Measurements from ENCODE around the gene KIR2DL1.
"Not testable (repeated sequence)": the region's sequence is repeated elsewhere in the genome, so short reads cannot be mapped to it uniquely, and the experiment has no call there.

The KIR2DL1 gene

DNA sequence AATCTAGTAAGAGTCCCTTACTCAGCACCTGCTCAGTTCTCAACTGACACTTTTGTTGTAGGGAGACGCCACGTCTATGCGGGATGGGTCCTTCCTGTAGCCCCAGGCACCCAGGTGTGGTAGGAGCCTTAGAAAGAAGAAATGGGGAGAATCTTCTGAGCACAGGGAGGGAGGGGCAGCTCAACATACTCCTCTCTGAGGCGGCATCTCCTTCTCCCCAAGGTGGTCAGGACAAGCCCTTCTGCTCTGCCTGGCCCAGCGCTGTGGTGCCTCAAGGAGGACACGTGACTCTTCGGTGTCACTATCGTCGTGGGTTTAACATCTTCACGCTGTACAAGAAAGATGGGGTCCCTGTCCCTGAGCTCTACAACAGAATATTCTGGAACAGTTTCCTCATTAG, 35.0 kb downstream of the KIR2DL1 start:
- DNase-seq (ENCODE audit: low spot score) = no peak
- TF ChIP-seq CTCF (IDR thresholded peaks at IDR 0.05; ENCODE audit: extremely low read depth, missing control alignments) = no peak

GRCh38 chr19:54805665-54806515, 36.3 kb downstream of the KIR2DL1 start:
- DNase-seq (ENCODE audit: low spot score) = no peak
- TF ChIP-seq CTCF (IDR thresholded peaks at IDR 0.05; ENCODE audit: extremely low read depth, missing control alignments) = no peak

GRCh38 chr19:54806516-54806838, 36.9 kb downstream of the KIR2DL1 start:
- TF ChIP-seq CTCF (IDR thresholded peaks at IDR 0.05; ENCODE audit: extremely low read depth, missing control alignments) = no peak

GRCh38 chr19:54814571-54814970, 45.0 kb downstream of the KIR2DL1 start:
- not testable (repeated sequence) for DNase-seq (ENCODE audit: low spot score)

More at GRCh38 chr19:54806516-54806838, 36.9 kb downstream of the KIR2DL1 start:
- no peak for DNase-seq (ENCODE audit: low spot score)

DNA sequence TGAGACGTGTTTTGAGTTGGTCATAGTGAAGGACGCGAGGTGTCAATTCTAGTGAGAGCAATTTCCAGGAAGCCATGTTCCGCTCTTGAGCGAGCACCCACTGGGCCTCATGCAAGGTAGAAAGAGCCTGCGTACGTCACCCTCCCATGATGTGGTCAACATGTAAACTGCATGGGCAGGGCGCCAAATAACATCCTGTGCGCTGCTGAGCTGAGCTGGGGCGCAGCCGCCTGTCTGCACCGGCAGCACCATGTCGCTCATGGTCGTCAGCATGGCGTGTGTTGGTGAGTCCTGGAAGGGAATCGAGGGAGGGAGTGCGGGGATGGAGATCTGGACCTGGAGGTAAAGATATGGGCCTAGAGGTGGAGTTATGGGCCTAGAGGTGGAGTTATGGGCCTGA, 46.7 kb downstream of the KIR2DL1 start, which contains the start of gene KIR3DL1:
Gene KIR3DL1 (plus strand): TSS at position 218 of the 400 bp plus-strand sequence.
- not testable (repeated sequence) for DNase-seq (ENCODE audit: low spot score)

DNA sequence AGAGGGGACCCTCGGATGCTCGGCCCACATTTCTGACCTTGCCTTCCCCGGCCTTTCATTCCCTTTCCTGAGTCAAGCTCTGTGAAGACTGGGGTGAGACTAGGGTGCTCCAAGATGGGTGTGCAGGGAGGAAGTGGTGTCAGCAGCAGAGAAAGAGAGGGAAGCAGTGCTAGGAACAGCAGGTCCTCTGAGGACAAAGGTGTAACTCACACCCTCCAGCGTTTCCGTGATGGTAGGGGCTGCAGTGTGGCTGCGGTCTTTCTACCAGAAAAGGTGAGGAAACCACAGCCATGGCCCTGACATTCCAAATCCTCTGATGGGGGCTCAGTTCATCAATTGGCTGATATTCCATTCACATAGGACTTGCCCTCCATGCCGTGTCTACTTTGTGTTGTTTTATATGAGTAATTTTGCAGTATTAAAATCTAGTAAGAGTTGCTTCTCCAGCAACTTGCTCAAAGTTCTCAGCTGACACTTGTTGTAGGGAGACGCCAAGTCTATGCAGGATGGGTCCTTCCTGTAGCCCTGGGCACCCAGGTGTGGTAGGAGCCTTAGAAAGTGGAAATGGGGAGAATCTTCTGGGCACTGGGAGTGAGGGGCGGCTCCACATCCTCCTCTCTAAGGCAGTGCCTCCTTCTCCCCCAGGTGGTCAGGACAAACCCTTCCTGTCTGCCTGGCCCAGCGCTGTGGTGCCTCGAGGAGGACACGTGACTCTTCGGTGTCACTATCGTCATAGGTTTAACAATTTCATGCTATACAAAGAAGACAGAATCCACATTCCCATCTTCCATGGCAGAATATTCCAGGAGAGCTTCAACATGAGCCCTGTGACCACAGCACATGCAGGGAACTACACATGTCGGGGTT, 48.3 kb downstream of the KIR2DL1 start:
- no peak for TF ChIP-seq CTCF (IDR thresholded peaks at IDR 0.05; ENCODE audit: extremely low read depth, missing control alignments)
- no peak for DNase-seq (ENCODE audit: low spot score)

DNA sequence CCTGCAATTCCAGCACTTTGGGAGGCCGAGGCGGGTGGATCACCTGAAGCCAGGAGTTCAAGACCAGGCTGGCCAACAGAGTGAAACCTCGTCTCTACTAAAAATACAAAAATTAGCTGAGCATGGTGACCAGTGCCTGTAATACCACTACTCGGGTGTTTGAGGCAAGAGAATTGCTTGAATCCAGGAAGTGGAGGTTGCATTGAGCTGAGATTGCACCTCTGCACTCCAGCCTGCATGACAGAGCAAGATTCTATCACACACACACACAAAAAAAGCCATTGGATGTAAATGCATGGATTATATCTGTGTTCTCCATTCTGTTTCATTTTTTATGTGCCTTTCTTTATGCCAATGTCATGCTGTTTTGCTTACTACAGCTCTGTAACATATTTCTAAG, 54.8 kb downstream of the KIR2DL1 start:
- not testable (repeated sequence) for DNase-seq (ENCODE audit: low spot score)

DNA sequence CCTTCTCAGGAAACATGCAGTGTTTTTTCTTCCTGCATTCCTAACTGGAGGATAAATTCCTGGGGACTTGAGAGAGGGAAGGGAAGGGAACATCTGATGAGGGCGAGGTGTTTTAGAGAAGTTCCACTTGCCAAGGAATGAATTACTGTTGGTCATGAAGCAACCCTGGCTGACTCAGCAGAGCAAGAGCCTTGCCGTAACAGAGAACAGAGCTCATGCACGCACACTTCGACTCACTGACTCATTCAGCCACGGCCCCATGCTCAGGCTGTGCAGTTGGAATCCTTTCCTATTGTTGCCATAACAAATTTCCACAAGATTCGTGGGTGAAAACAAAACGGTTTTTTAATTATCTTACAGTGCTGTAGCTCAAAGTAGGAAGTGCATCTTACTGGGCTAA, 55.7 kb downstream of the KIR2DL1 start:
- not testable (repeated sequence) for DNase-seq (ENCODE audit: low spot score)

DNA sequence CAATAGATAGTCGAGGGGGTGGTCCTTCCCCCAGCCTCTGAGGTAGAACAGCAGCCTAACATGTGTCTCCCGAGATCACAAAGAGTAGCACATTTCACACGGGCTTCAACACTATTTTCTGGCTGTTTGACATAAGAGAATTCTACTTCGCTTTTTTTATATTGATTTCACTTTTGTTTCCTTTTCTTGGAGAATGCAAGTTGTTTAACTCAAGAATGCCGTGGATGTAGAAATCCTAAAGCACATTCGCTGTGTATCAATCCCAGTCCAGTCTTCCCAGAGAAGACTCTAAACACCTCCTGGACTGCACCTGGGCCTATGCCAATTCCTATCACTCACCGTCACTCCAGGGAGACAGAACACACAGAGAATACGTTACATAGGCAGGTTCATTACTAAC, 58.5 kb downstream of the KIR2DL1 start:
- not testable (repeated sequence) for DNase-seq (ENCODE audit: low spot score)

GRCh38 chr19:54832496-54832895, 62.9 kb downstream of the KIR2DL1 start, which contains the start of gene KIR2DS4:
TSS of gene KIR2DS4 (plus strand) at chr19:54832676.
- DNase-seq (ENCODE audit: low spot score) = not testable (repeated sequence)

All from GM20000 (cell line).